HEK293 (cell line): ENCODE results near the gene NEURL4.

Experiments used
- MZF1 ChIP-seq: fragments of 450-650 bp; formaldehyde crosslinking; IDR thresholded peaks from 2 replicates; pipeline ENCODE4 v1.5.1; 2017; ENCODE audit warnings: missing biosample characterization, missing genetic modification characterization, borderline replicate concordance
- OVOL3 ChIP-seq: fragments of 450-650 bp; formaldehyde crosslinking; IDR thresholded peaks from 2 replicates; pipeline ENCODE4 v1.5.1; 2016; ENCODE audit warnings: missing biosample characterization, missing genetic modification characterization
- PRDM4 ChIP-seq: fragments of 450-650 bp; formaldehyde crosslinking; IDR thresholded peaks from 2 replicates; pipeline ENCODE4 v1.5.1; 2017; ENCODE audit warnings: missing biosample characterization, missing genetic modification characterization
- SP3 ChIP-seq: fragments of 450-650 bp; formaldehyde crosslinking; IDR thresholded peaks from 2 replicates; pipeline ENCODE4 v1.5.1; 2016; ENCODE audit warnings: missing biosample characterization, missing genetic modification characterization
- ZBTB26 ChIP-seq: fragments of 450-650 bp; formaldehyde crosslinking; optimal IDR thresholded peaks from 2 replicates; pipeline ENCODE3; 2016; ENCODE audit warnings: missing biosample characterization, mild to moderate bottlenecking, missing genetic modification characterization
- ZBTB6 ChIP-seq: fragments of 450-650 bp; formaldehyde crosslinking; IDR thresholded peaks from 2 replicates; pipeline ENCODE4 v1.5.1; 2017; ENCODE audit warnings: missing biosample characterization, missing genetic modification characterization
- ZBTB8A ChIP-seq: fragments of 450-650 bp; formaldehyde crosslinking; IDR thresholded peaks from 2 replicates; pipeline ENCODE4 v1.5.1; 2016; ENCODE audit warnings: missing biosample characterization, missing genetic modification characterization
- ZFHX2 ChIP-seq: fragments of 450-650 bp; formaldehyde crosslinking; conservative IDR thresholded peaks from 2 replicates; pipeline ENCODE4 v1.5.1; 2016; ENCODE audit warnings: missing biosample characterization, missing genetic modification characterization
- ZIC2 ChIP-seq: fragments of 450-650 bp; formaldehyde crosslinking; IDR thresholded peaks from 2 replicates; pipeline ENCODE4 v1.5.1; 2016; ENCODE audit warnings: missing biosample characterization, missing genetic modification characterization
- ZNF157 ChIP-seq: fragments of 450-650 bp; formaldehyde crosslinking; IDR thresholded peaks from 2 replicates; pipeline ENCODE4 v1.5.1; 2016; ENCODE audit warnings: missing biosample characterization, missing genetic modification characterization
- ZNF16 ChIP-seq: fragments of 450-650 bp; formaldehyde crosslinking; IDR thresholded peaks from 2 replicates; pipeline ENCODE4 v1.5.1; 2016; ENCODE audit warnings: low read depth, missing biosample characterization, missing genetic modification characterization
- ZNF174 ChIP-seq: fragments of 450-650 bp; formaldehyde crosslinking; IDR thresholded peaks from 2 replicates; pipeline ENCODE4 v1.5.0; 2017; ENCODE audit warnings: missing biosample characterization, mild to moderate bottlenecking, missing genetic modification characterization
- ZNF2 ChIP-seq: fragments of 450-650 bp; formaldehyde crosslinking; IDR thresholded peaks from 2 replicates; pipeline ENCODE4 v1.5.1; 2016; ENCODE audit warnings: missing biosample characterization, missing genetic modification characterization
- ZNF214 ChIP-seq: fragments of 450-650 bp; formaldehyde crosslinking; IDR thresholded peaks from 2 replicates; pipeline ENCODE4 v1.5.1; 2017; ENCODE audit warnings: missing biosample characterization, mild to moderate bottlenecking, missing genetic modification characterization, borderline replicate concordance
- ZNF341 ChIP-seq: fragments of 450-650 bp; formaldehyde crosslinking; IDR thresholded peaks from 2 replicates; pipeline ENCODE4; 2016; ENCODE audit warnings: low read depth, missing biosample characterization, missing genetic modification characterization
- ZNF391 ChIP-seq: fragments of 450-650 bp; formaldehyde crosslinking; IDR thresholded peaks from 2 replicates; pipeline ENCODE4 v1.5.1; 2016; ENCODE audit warnings: low read depth, missing biosample characterization, missing genetic modification characterization, borderline replicate concordance
- ZNF423 ChIP-seq: fragments of 450-650 bp; formaldehyde crosslinking; IDR thresholded peaks from 2 replicates; pipeline ENCODE4 v1.5.1; 2016; ENCODE audit warnings: missing biosample characterization, missing genetic modification characterization
- ZNF501 ChIP-seq: fragments of 450-650 bp; formaldehyde crosslinking; IDR thresholded peaks from 2 replicates; pipeline ENCODE4 v1.5.1; 2016; ENCODE audit warnings: missing biosample characterization, missing genetic modification characterization
- ZNF529 ChIP-seq: fragments of 450-650 bp; formaldehyde crosslinking; IDR thresholded peaks from 2 replicates; pipeline ENCODE4 v1.5.1; 2017; ENCODE audit warnings: missing genetic modification characterization, missing biosample characterization; ENCODE audit not compliant: insufficient replicate concordance
- ZNF558 ChIP-seq: fragments of 450-650 bp; formaldehyde crosslinking; IDR thresholded peaks from 2 replicates; pipeline ENCODE4 v1.5.1; 2016; ENCODE audit warnings: missing biosample characterization, missing genetic modification characterization
- ZNF585B ChIP-seq: fragments of 450-650 bp; formaldehyde crosslinking; IDR thresholded peaks from 2 replicates; pipeline ENCODE4 v1.5.1; 2016; ENCODE audit warnings: missing biosample characterization, missing genetic modification characterization
- ZNF624 ChIP-seq: fragments of 450-650 bp; formaldehyde crosslinking; IDR thresholded peaks from 2 replicates; pipeline ENCODE4 v1.5.1; 2017; ENCODE audit warnings: missing biosample characterization, missing genetic modification characterization
- ZNF654 ChIP-seq: fragments of 450-650 bp; formaldehyde crosslinking; IDR thresholded peaks from 2 replicates; pipeline ENCODE4 v1.5.1; 2016; ENCODE audit warnings: low read depth, missing biosample characterization, missing genetic modification characterization
- ZNF660 ChIP-seq: fragments of 450-650 bp; IDR thresholded peaks from 2 replicates; pipeline ENCODE4 v1.5.1; 2018; ENCODE audit warnings: missing biosample characterization, mild to moderate bottlenecking, missing genetic modification characterization
- ZNF670 ChIP-seq: fragments of 450-650 bp; formaldehyde crosslinking; IDR thresholded peaks from 2 replicates; pipeline ENCODE4 v1.5.1; 2016; ENCODE audit warnings: missing biosample characterization, missing genetic modification characterization, low read depth
- ZNF791 ChIP-seq: fragments of 450-650 bp; formaldehyde crosslinking; IDR thresholded peaks from 2 replicates; pipeline ENCODE4 v1.5.1; 2016; ENCODE audit warnings: missing biosample characterization, missing genetic modification characterization
- ZNF792 ChIP-seq: fragments of 450-650 bp; formaldehyde crosslinking; IDR thresholded peaks from 2 replicates; pipeline ENCODE4 v1.5.1; 2016; ENCODE audit warnings: missing biosample characterization, missing genetic modification characterization
- ZNF837 ChIP-seq: fragments of 450-650 bp; formaldehyde crosslinking; IDR thresholded peaks from 2 replicates; pipeline ENCODE4 v1.5.1; 2016; ENCODE audit warnings: missing biosample characterization, missing genetic modification characterization
- TF ChIP-seq, protein P1 (sequence below): fragments of 450-650 bp; formaldehyde crosslinking; IDR thresholded peaks from 2 replicates; pipeline ENCODE4 v1.5.1; 2016; ENCODE audit warnings: missing biosample characterization, missing genetic modification characterization
- TF ChIP-seq, protein P2 (sequence below): fragments of 450-650 bp; formaldehyde crosslinking; IDR thresholded peaks from 2 replicates; pipeline ENCODE4 v1.5.1; 2016; ENCODE audit warnings: missing biosample characterization, missing genetic modification characterization

Gene NEURL4

DNA sequence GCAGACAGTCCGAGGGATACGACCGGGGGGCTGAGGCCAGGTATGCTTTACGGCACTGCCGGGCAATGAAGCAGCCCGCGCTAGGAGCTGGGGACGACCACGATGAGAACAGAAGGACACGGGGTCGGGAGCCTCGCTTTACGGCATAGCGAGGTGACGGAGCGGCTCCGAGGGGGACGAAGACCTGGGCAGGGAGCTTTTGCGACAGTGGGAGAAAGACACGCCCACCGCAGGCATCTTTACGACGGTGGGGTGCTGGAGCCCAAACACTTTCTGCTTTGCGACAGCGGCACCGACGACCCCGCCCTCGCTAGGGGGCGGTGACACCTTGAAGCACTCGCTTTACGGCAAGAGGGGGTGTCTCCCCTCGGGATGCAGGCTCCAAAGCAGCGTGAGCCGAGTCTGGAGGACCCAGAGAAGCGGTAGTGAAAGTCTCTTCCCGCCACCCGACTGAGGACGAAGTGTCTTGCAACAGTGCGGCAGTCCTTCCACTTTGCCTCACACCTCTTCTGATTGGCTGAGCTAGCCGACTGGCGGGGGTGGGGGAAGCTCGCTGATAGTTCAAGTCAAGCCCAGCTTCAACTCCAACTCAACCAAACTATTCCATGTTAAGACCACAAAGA, 350 bp upstream of the NEURL4 start (continued):
- TF ChIP-seq ZFHX2 (tag by site-specific recombination) (no peak; the same call in 1 of the 2 replicates), PRDM4 (tag by site-specific recombination) (no peak; the same call in 1 of the 2 replicates), ZNF837 (tag by site-specific recombination) (no peak), ZNF341 (tag by site-specific recombination) (peak; percentile 54), ZNF174 (no peak), ZNF501 (tag by site-specific recombination) (no peak; the same call in 1 of the 2 replicates), ZNF624 (no peak), ZBTB8A (tag by site-specific recombination) (peak; percentile 89), ZNF660 (peak; percentile 26; the same call in 1 of the 2 replicates), ZNF2 (tag by site-specific recombination) (no peak), ZNF654 (no peak), ZNF670 (tag by site-specific recombination) (no peak), MZF1 (tag by site-specific recombination) (no peak), SP3 (tag by site-specific recombination) (peak; percentile 100), ZIC2 (tag by site-specific recombination) (no peak), ZNF791 (tag by site-specific recombination) (no peak), ZNF558 (tag by site-specific recombination) (no peak), ZBTB26 (tag by site-specific recombination) (peak; percentile 59), ZNF214 (tag by site-specific recombination) (no peak), ZBTB6 (tag by site-specific recombination) (peak; percentile 97), ZNF585B (no peak), OVOL3 (tag by site-specific recombination) (0 out of 2 replicates have a peak, but pooled peaks have one; percentile 44), ZNF792 (no peak), ZNF391 (tag by site-specific recombination) (0 out of 2 replicates have a peak, but pooled peaks have one; percentile 22), ZNF157 (tag by site-specific recombination) (no peak), ZNF529 (no peak), ZNF423 (peak; percentile 54; the same call in 1 of the 2 replicates), ZNF16 (no peak)
- TF ChIP-seq, protein P1, sequence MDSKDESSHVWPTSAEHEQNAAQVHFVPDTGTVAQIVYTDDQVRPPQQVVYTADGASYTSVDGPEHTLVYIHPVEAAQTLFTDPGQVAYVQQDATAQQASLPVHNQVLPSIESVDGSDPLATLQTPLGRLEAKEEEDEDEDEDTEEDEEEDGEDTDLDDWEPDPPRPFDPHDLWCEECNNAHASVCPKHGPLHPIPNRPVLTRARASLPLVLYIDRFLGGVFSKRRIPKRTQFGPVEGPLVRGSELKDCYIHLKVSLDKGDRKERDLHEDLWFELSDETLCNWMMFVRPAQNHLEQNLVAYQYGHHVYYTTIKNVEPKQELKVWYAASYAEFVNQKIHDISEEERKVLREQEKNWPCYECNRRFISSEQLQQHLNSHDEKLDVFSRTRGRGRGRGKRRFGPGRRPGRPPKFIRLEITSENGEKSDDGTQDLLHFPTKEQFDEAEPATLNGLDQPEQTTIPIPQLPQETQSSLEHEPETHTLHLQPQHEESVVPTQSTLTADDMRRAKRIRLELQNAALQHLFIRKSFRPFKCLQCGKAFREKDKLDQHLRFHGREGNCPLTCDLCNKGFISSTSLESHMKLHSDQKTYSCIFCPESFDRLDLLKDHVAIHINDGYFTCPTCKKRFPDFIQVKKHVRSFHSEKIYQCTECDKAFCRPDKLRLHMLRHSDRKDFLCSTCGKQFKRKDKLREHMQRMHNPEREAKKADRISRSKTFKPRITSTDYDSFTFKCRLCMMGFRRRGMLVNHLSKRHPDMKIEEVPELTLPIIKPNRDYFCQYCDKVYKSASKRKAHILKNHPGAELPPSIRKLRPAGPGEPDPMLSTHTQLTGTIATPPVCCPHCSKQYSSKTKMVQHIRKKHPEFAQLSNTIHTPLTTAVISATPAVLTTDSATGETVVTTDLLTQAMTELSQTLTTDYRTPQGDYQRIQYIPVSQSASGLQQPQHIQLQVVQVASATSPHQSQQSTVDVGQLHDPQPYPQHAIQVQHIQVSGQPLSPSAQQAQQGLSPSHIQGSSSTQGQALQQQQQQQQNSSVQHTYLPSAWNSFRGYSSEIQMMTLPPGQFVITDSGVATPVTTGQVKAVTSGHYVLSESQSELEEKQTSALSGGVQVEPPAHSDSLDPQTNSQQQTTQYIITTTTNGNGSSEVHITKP (tag by site-specific recombination): peak; percentile 95
- TF ChIP-seq, protein P2, sequence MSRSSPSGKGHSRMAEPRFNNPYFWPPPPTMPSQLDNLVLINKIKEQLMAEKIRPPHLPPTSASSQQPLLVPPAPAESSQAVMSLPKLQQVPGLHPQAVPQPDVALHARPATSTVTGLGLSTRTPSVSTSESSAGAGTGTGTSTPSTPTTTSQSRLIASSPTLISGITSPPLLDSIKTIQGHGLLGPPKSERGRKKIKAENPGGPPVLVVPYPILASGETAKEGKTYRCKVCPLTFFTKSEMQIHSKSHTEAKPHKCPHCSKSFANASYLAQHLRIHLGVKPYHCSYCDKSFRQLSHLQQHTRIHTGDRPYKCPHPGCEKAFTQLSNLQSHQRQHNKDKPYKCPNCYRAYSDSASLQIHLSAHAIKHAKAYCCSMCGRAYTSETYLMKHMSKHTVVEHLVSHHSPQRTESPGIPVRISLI (tag by site-specific recombination): no peak
